Panc1 (cell line): ENCODE measurements around the gene SLIT3. TPM values are rescaled to one million over a fixed set of nuclear protein-coding genes. Genes with fewer than 3 reads are reported as not detected.

Experiments used
- ATAC-seq: fragments of 200-7000 bp; cut with Tn5 transposase; 2 replicates; pipeline ENCODE4 v1.9.1; 2020; ENCODE audit warnings: mild to moderate bottlenecking, moderate library complexity
- BruUV-seq: library from RNA; stranded (reverse); fragments of 400-500 nt; replicated peaks from 2 replicates; lab custom pipeline; 2021; lab: Mats Ljungman, UMichigan
- CTCF ChIA-PET: fragments of 300-600 bp; sonication (Branson Sonifier 250); formaldehyde crosslinking; loops from one replicate; lab custom pipeline; 2022; ENCODE audit warnings: antibody characterized with exemption; lab: Charles Lee
- POLR2A ChIA-PET: fragments of 300-600 bp; sonication (Branson Sonifier 250); formaldehyde crosslinking; loops from one replicate; lab custom pipeline; 2022; ENCODE audit warnings: antibody characterized with exemption; lab: Charles Lee
- DNase-seq: peaks from one replicate; pipeline ENCODE4 v3.0.0-alpha.2; 2010; ENCODE audit warnings: low read depth, low spot score
- H3K27ac ChIP-seq: 2 replicates; pipeline ENCODE4 v1.5.1; 2011; ENCODE audit warnings: mild to moderate bottlenecking, low read length, inconsistent platforms
- H3K27me3 ChIP-seq: fragments of 200-500 bp; sonication (Bioruptor generic); 2 replicates; pipeline ENCODE4 v1.6.0; 2014; ENCODE audit warnings: low read length, inconsistent platforms; ENCODE audit not compliant: control insufficient read depth, insufficient read depth
- H3K36me3 ChIP-seq: fragments of 200-500 bp; sonication (Bioruptor generic); 2 replicates; pipeline ENCODE4 v1.5.1; 2014; ENCODE audit warnings: inconsistent platforms, mild to moderate bottlenecking, low read length, moderate library complexity; ENCODE audit not compliant: control insufficient read depth, insufficient read depth
- H3K4me1 ChIP-seq: 2 replicates; pipeline ENCODE4 v1.5.1; 2011; ENCODE audit warnings: inconsistent platforms, mild to moderate bottlenecking, low read length, moderate library complexity; ENCODE audit not compliant: control insufficient read depth, insufficient read depth
- H3K4me3 ChIP-seq, 2 experiments: 2 replicates each; pipeline ENCODE4 v1.5.1; 2011 to 2012; ENCODE audit warnings: low read depth in 2 of 2, low read length in 2 of 2, mild to moderate bottlenecking in 2 of 2, inconsistent platforms in 1 of 2, moderate library complexity in 1 of 2
- H3K9me3 ChIP-seq: fragments of 200-500 bp; sonication (Bioruptor generic); 2 replicates; pipeline ENCODE4 v1.5.1; 2014; ENCODE audit warnings: low read depth, mild to moderate bottlenecking, inconsistent platforms, low read length, moderate library complexity; ENCODE audit not compliant: control insufficient read depth, insufficient read depth
- POLR2AphosphoS5 ChIP-seq: IDR thresholded peaks from 2 replicates; pipeline ENCODE4 v1.6.1; 2012; ENCODE audit warnings: mild to moderate bottlenecking, low read depth, low read length, moderate library complexity
- SIN3A ChIP-seq: IDR thresholded peaks from 2 replicates; pipeline ENCODE4 v1.6.1; 2012; ENCODE audit warnings: low read depth, mild to moderate bottlenecking, low read length, moderate library complexity, borderline replicate concordance; ENCODE audit not compliant: insufficient read depth
- TCF7L2 ChIP-seq: IDR thresholded peaks from 2 replicates; pipeline ENCODE4 v1.6.1; 2011; ENCODE audit warnings: mild to moderate bottlenecking, low read depth, low read length, inconsistent platforms
- in situ Hi-C: cut with HindIII; loops from 2 replicates; pipeline ENCODE4 v1.10.0; 2016; ENCODE audit warnings: low sequenced_read_pairs, low pct_unique_long_range_greater_than_20kb
- intact Hi-C: fragments of 100-400 bp; cut with micrococcal nuclease; formaldehyde crosslinking; loops from one replicate; pipeline ENCODE4 v1.10.0; 2022; ENCODE audit not compliant: unreplicated experiment
- total RNA-seq: library from RNA; stranded (reverse); gene quantifications from one replicate; pipeline ENCODE4 v1.2.1, GENCODE V29; 2021; ENCODE audit not compliant: unreplicated experiment
- TF ChIP-seq, protein P1 (sequence below): fragments of 450-650 bp; IDR thresholded peaks from 2 replicates; pipeline ENCODE4 v1.5.1; 2017; ENCODE audit warnings: mild to moderate bottlenecking
- TF ChIP-seq, protein P2 (sequence below), 2 experiments: IDR thresholded peaks; 2 replicates each; pipeline ENCODE4 v1.6.1; 2011 to 2012; ENCODE audit warnings: low read depth in 2 of 2, control low read depth in 1 of 2, low read length in 1 of 2, mild to moderate bottlenecking in 1 of 2, moderate library complexity in 1 of 2; ENCODE audit not compliant: insufficient read depth in 1 of 2

SLIT3 gene
- total RNA-seq, 1 experiment from 2014 or later = 26.4 TPM

DNA sequence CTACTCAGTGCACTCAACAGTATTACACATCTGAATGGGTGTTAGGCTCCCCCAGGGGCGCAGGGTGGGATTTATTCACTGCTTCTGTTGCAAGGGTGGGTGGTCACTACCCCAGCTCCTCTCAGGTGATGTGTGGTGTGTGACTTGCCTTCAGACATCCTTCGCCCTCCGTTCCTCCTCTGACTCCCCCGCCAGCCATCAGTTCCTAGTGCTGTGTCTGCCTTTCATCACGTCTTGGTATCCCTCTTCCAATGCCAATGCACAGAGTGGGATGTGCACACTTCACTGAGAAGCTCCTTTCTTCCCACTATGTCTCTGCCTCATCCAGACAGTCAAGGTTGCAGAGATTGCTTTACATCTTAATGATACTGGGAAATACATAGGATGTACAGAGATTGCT, 79.4 kb downstream of the SLIT3 start:
- Histone ChIP-seq H3K4me3 (no peak overlapping the region), H3K27ac (no peak overlapping the region), H3K9me3 (no peaks in the 10 kb centered on the region), H3K36me3 (no peaks in the 10 kb centered on the region), H3K4me1 (no peaks in the 10 kb centered on the region; the same call in 1 of the 2 replicates), H3K27me3 (no peaks in the 10 kb centered on the region)
- DNase-seq (no peak), ATAC-seq (no peak)
- intact Hi-C loops (no loop called here), in situ Hi-C loops (no loop called here)
- TF ChIP-seq, protein P1, sequence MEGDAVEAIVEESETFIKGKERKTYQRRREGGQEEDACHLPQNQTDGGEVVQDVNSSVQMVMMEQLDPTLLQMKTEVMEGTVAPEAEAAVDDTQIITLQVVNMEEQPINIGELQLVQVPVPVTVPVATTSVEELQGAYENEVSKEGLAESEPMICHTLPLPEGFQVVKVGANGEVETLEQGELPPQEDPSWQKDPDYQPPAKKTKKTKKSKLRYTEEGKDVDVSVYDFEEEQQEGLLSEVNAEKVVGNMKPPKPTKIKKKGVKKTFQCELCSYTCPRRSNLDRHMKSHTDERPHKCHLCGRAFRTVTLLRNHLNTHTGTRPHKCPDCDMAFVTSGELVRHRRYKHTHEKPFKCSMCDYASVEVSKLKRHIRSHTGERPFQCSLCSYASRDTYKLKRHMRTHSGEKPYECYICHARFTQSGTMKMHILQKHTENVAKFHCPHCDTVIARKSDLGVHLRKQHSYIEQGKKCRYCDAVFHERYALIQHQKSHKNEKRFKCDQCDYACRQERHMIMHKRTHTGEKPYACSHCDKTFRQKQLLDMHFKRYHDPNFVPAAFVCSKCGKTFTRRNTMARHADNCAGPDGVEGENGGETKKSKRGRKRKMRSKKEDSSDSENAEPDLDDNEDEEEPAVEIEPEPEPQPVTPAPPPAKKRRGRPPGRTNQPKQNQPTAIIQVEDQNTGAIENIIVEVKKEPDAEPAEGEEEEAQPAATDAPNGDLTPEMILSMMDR = no peak
- TF ChIP-seq POLR2AphosphoS5 = no peak
- TF ChIP-seq SIN3A = no peak
- no peak for TF ChIP-seq TCF7L2
- TF ChIP-seq, protein P2, sequence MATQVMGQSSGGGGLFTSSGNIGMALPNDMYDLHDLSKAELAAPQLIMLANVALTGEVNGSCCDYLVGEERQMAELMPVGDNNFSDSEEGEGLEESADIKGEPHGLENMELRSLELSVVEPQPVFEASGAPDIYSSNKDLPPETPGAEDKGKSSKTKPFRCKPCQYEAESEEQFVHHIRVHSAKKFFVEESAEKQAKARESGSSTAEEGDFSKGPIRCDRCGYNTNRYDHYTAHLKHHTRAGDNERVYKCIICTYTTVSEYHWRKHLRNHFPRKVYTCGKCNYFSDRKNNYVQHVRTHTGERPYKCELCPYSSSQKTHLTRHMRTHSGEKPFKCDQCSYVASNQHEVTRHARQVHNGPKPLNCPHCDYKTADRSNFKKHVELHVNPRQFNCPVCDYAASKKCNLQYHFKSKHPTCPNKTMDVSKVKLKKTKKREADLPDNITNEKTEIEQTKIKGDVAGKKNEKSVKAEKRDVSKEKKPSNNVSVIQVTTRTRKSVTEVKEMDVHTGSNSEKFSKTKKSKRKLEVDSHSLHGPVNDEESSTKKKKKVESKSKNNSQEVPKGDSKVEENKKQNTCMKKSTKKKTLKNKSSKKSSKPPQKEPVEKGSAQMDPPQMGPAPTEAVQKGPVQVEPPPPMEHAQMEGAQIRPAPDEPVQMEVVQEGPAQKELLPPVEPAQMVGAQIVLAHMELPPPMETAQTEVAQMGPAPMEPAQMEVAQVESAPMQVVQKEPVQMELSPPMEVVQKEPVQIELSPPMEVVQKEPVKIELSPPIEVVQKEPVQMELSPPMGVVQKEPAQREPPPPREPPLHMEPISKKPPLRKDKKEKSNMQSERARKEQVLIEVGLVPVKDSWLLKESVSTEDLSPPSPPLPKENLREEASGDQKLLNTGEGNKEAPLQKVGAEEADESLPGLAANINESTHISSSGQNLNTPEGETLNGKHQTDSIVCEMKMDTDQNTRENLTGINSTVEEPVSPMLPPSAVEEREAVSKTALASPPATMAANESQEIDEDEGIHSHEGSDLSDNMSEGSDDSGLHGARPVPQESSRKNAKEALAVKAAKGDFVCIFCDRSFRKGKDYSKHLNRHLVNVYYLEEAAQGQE (IDR thresholded peaks at IDR 0.05; ENCODE audit: insufficient read depth in 1 of 2, low read depth in 2 of 2, low read length in 1 of 2) = no peak
- no TSS peak for BruUV-seq
- ChIA-PET POLR2A (no interaction called here), CTCF (no interaction called here)

DNA sequence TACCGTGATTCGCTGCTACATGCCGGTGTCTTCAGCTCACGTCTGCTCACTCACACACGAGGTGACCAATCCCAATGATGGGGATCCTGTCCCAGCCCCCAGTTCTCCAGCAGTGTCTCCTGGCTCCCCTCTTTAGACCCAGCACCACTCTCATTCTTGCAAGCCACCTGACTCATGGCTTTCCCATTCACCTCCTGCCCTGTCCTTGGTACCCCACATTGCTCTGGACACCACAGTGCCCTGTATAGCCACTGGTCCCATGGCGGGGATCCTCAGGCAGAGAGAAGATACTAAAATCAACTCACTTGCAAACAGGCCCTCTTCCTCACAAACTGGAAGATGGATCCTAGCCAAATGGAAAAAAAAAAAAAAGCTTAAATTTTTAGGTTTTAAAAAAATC, 81.0 kb downstream of the SLIT3 start:
- no peaks in the 10 kb centered on the region; the same call in 1 of the 2 replicates for H3K4me1 ChIP-seq
- POLR2A ChIA-PET = no interaction called here
- TF ChIP-seq, protein P1 = no peak
- TF ChIP-seq TCF7L2 = no peak
- TF ChIP-seq SIN3A = no peak
- no peak for TF ChIP-seq POLR2AphosphoS5
- TF ChIP-seq, protein P2 (IDR thresholded peaks at IDR 0.05; ENCODE audit: insufficient read depth in 1 of 2, low read depth in 2 of 2, low read length in 1 of 2) = no peak
- DNase-seq (no peak), ATAC-seq (no peak)
- CTCF ChIA-PET = no interaction called here
- intact Hi-C loops (no loop called here), in situ Hi-C loops (no loop called here)
- H3K4me3 ChIP-seq = no peak overlapping the region
- H3K9me3 ChIP-seq = no peaks in the 10 kb centered on the region
- no peak overlapping the region for H3K27ac ChIP-seq
- H3K27me3 ChIP-seq = no peaks in the 10 kb centered on the region
- BruUV-seq = no TSS peak
- no peaks in the 10 kb centered on the region for H3K36me3 ChIP-seq
